Loucy (cell line): ENCODE results near the gene TGFB3.

Experiments
- EZH2phosphoT487 ChIP-seq: fragments of 200-600 bp; IDR thresholded peaks from 2 replicates; pipeline ENCODE4 v1.6.1; 2018; ENCODE audit warnings: antibody characterized with exemption, mild to moderate bottlenecking, moderate library complexity, borderline replicate concordance
- TF ChIP-seq, protein P1 (sequence below): fragments of 200-600 bp; sonication (generic); conservative IDR thresholded peaks from 2 replicates; pipeline ENCODE4 v1.5.1; 2014; ENCODE audit warnings: mild to moderate bottlenecking, antibody characterized with exemption, low read length

DNA sequence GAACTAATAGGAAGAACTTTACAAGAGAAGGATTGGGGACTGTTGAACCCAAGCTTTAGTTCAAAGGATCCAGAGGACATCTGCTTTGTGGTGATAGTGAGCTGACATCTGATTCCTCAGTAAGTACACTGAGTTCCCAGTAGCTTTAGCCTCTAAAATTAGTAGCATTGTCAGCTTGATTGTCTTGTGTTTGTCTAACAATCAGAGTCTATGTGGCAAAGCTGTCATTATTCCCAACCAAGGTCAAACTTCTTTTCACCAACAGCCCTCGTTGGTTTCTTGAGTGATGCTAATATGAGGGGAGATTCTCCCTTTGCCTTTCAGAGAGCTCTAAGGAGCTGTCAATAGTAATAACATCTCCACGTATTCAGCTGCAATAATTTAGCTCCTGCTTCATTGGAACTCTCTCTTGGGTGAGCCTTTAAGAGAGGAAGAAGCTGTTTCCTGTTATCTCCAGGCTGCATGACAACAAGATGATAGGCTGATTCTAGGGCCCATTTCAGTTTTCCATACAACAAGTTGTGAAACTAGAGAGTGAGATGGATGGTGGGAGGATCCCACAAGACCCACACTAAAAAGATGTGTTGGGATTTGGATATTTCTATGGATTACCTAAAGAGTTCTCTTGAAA lies 46.7 kb downstream of the TGFB3 start:
- TF ChIP-seq, protein P1, sequence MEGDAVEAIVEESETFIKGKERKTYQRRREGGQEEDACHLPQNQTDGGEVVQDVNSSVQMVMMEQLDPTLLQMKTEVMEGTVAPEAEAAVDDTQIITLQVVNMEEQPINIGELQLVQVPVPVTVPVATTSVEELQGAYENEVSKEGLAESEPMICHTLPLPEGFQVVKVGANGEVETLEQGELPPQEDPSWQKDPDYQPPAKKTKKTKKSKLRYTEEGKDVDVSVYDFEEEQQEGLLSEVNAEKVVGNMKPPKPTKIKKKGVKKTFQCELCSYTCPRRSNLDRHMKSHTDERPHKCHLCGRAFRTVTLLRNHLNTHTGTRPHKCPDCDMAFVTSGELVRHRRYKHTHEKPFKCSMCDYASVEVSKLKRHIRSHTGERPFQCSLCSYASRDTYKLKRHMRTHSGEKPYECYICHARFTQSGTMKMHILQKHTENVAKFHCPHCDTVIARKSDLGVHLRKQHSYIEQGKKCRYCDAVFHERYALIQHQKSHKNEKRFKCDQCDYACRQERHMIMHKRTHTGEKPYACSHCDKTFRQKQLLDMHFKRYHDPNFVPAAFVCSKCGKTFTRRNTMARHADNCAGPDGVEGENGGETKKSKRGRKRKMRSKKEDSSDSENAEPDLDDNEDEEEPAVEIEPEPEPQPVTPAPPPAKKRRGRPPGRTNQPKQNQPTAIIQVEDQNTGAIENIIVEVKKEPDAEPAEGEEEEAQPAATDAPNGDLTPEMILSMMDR = no peak
- TF ChIP-seq EZH2phosphoT487 = no peak
